Brain microvascular endothelial cell (primary cell): ENCODE data around the gene RUSC2.
"Not testable (repeated sequence)": the region's sequence is repeated elsewhere in the genome, so short reads cannot be mapped to it uniquely, and the experiment has no call there.

Source experiments
- DNase-seq: peaks from one replicate; pipeline ENCODE4 v3.0.0-alpha.2; 2020
- H3K27ac ChIP-seq: fragments of 250-450 bp; sonication (Bioruptor Pico); 2 replicates; pipeline ENCODE4 v1.5.1; 2020; ENCODE audit warnings: mild to moderate bottlenecking, moderate library complexity
- H3K27me3 ChIP-seq: fragments of 250-450 bp; sonication (Bioruptor Pico); replicated peaks from 2 replicates; pipeline ENCODE4 v1.5.1; 2020; ENCODE audit warnings: mild to moderate bottlenecking
- H3K36me3 ChIP-seq: fragments of 250-450 bp; sonication (Bioruptor Pico); replicated peaks from 2 replicates; pipeline ENCODE4 v1.5.1; 2020; ENCODE audit warnings: mild to moderate bottlenecking
- H3K4me3 ChIP-seq: 2 replicates; pipeline ENCODE4 v1.5.1; 2011; ENCODE audit warnings: low read depth, mild to moderate bottlenecking, control low read depth, low read length, moderate library complexity
- in situ Hi-C: cut with HindIII; loops from 2 replicates; pipeline ENCODE4 v1.10.0; 2017; ENCODE audit warnings: low sequenced_read_pairs, low pct_ligation_motif_present
- TF ChIP-seq, protein P1 (sequence below): IDR thresholded peaks from 2 replicates; pipeline ENCODE4 v1.5.1; 2011; ENCODE audit warnings: low read depth, mild to moderate bottlenecking, moderate library complexity, low read length, control low read depth, inconsistent platforms; ENCODE audit errors: missing control alignments

The RUSC2 gene

DNA sequence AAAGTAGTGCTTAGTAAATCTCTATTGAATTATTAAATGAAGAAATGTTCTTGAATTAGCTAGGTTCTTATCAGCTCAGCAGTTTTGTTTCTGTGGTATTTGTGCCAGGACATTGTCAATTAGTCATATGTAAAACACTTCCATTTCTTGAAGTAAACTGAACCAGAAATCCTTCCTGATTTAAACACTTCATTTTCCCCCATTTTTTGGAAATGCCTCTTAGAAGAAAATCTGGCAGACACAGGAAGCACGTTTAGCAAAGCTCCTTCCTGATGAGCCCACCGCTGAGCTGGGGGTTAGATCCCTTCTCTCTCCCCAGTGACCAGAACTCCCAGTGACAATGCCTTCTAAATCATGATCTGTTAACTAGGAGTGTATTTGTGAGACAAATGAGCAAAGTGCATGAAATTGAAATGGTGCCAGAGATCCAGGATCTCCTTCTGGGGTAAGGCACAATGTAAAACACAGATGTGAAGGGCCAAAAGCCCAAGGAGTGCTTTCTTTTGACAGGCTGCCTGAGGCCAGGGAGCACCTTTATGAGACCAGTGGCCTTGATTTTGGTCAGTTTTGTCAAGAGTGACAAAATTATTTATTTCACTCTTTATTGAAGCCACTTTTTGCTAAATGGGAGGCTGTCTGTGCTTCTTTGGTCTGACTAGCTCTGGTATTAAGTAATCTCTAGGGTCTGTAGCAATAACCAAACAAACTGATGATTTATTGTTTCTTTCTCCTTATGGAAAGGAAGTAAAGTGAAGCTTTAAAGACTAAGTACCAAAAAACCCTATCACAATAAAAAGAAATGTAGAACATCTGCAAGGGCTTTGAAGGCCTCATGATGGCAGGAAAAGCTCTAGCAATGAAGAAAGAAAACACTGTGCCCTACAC is 25.5 kb upstream of the RUSC2 start:
- Histone ChIP-seq H3K4me3 (no peak overlapping the region), H3K36me3 (no peaks in the 10 kb centered on the region)
- no peak for DNase-seq

GRCh38 chr9:35470340-35470739 is 19.6 kb upstream of the RUSC2 start:
- no peak overlapping the region for H3K4me3 ChIP-seq
- TF ChIP-seq, protein P1, sequence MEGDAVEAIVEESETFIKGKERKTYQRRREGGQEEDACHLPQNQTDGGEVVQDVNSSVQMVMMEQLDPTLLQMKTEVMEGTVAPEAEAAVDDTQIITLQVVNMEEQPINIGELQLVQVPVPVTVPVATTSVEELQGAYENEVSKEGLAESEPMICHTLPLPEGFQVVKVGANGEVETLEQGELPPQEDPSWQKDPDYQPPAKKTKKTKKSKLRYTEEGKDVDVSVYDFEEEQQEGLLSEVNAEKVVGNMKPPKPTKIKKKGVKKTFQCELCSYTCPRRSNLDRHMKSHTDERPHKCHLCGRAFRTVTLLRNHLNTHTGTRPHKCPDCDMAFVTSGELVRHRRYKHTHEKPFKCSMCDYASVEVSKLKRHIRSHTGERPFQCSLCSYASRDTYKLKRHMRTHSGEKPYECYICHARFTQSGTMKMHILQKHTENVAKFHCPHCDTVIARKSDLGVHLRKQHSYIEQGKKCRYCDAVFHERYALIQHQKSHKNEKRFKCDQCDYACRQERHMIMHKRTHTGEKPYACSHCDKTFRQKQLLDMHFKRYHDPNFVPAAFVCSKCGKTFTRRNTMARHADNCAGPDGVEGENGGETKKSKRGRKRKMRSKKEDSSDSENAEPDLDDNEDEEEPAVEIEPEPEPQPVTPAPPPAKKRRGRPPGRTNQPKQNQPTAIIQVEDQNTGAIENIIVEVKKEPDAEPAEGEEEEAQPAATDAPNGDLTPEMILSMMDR, result no peak
- no peaks in the 10 kb centered on the region for H3K27me3 ChIP-seq
- no peaks in the 10 kb centered on the region for H3K36me3 ChIP-seq
- in situ Hi-C loops, result no loop called here
- peak overlapping the region; percentile 27 for H3K27ac ChIP-seq
- DNase-seq, result no peak

More for the DNA sequence above, 25.5 kb upstream of the RUSC2 start:
- in situ Hi-C loops, result no loop called here
- TF ChIP-seq, protein P1, result no peak
- no peaks in the 10 kb centered on the region for H3K27me3 ChIP-seq
- no peak overlapping the region for H3K27ac ChIP-seq

DNA sequence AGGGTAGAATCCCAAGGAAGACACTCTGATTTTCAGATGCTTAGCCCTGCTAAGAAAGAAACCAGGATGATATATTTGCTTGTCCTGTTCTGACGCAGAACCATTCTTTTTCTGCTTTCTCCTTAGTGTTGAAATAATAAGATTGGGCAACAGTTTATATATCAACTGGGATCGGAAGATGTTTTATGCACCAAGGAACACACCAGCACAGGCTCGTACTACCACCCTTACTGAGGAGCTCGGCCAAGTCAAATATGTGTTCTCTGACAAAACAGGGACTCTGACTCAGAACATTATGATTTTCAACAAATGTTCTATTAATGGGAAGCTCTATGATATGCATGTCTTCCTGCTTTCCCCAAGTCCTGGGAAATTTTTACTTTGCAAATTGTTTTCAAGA is 19.0 kb upstream of the RUSC2 start:
- DNase-seq, result peak; percentile 78
- H3K27me3 ChIP-seq, result no peaks in the 10 kb centered on the region
- no peak overlapping the region for H3K4me3 ChIP-seq
- H3K36me3 ChIP-seq, result no peaks in the 10 kb centered on the region
- H3K27ac ChIP-seq, result peak overlapping the region; percentile 50
- in situ Hi-C loops, result no loop called here
- TF ChIP-seq, protein P1, result no peak

DNA sequence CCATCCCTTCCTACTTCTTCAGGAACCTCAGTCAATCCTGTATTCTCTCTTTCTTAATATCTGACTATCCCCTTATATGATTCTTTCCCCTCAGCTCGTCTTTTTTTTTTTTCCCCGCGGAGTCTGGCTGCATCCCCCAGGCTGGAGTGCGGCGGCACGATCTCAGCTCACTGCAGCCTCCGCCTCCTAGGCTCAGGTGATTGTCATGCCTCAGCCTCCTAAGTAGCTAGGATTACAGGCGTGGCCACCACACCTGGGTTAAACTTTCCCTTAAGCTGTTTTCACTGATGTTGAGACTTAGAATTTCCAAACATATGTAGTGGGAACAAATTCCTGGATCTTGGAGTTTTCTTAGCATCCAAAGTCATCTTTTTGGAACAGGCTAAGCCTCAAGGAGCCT is 13.3 kb upstream of the RUSC2 start:
- in situ Hi-C loops, result loop anchor here (5.0 kb wide), 1 partner anchor 76 kb away; no protein-coding TSS in a partner anchor
- TF ChIP-seq, protein P1, result no peak
- no peak for DNase-seq
- H3K27me3 ChIP-seq, result no peaks in the 10 kb centered on the region
- no peak overlapping the region for H3K4me3 ChIP-seq
- no peaks in the 10 kb centered on the region for H3K36me3 ChIP-seq
- no peak overlapping the region for H3K27ac ChIP-seq

DNA sequence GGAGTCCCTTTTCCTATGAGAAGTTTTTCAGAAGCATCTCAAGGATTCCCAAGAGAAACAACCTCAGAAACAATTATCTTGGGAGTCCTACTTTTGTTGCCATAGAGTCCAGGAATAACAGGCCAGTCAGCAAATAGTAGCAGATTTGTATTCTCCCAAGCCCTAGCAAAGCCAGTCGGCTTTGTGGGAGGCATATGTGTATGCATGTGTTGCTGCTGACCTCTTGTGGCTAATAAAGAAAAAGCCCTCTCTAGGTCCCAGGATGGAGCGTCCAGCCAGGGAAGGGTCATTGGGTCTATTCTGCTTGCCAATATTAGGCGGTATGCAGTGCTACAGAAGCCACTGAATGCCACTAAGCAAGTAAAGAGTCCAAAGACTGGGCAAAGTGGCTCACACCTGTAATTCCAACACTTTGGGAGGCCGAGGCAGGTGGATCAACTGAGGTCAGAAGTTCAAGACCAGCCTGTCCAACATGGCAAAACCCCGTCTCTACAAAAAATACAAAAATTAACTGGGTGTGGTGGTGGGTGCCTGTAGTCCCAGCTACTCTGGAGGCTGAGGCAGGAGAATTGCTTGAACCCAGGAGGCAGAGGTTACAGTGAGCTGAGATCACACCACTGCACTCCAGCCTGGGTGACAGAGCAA is 12.6 kb upstream of the RUSC2 start:
- TF ChIP-seq, protein P1, result peak; percentile 90
- DNase-seq, result peak; percentile 78
- H3K4me3 ChIP-seq, H3K27me3 ChIP-seq, H3K27ac ChIP-seq, H3K36me3 ChIP-seq: not testable (repeated sequence)
- in situ Hi-C loops, result loop anchor here (5.0 kb wide), 1 partner anchor 75 kb away; no protein-coding TSS in a partner anchor
